GM19467 (cell line): ENCODE results near the gene VWC2.

Experiments
- ATAC-seq: cut with Tn5 transposase; IDR thresholded peaks from one replicate; pipeline ENCODE4 v1.9.1; 2021; ENCODE audit warnings: mild to moderate bottlenecking, moderate library complexity; ENCODE audit not compliant: unreplicated experiment

The VWC2 gene

DNA sequence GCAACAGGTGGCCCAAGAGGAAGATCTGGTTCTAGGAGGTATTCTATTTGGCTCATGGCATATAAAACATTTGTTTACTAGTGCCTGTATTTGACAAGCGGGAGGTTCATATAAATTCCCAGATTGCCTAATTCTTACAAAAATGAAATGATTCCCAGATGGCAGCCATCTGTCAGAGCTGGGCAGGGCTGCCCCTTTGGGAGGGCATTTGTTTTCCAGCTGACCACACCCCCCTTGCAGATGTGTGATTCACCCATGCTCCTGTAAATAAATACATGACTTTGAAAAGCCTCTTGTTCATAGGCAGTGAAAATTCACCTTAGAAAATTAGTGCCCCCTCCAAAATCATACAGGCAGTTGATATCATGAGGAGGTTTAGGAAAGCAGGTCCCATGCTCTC, 8.6 kb downstream of the VWC2 start:
- ATAC-seq, result no peak

DNA sequence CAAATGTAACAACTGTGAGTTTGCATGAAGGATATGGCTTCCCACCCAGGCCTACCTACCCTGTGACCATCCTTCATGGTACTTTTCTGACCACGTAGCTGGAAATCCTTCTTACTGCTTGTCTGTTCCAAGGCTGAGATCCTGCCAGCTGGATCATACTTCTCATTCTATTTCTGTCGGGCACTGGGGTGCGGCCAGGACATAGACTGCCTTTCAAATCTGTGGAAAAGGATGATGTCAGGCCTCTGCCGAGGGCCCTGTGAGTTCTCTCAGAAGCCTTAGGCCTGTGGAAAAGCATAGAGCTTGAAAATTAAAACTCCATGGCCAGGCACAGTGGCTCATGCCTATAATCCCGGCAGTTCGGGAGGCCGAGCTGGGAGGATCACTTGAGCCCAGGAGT, 10.0 kb downstream of the VWC2 start:
- no peak for ATAC-seq

DNA sequence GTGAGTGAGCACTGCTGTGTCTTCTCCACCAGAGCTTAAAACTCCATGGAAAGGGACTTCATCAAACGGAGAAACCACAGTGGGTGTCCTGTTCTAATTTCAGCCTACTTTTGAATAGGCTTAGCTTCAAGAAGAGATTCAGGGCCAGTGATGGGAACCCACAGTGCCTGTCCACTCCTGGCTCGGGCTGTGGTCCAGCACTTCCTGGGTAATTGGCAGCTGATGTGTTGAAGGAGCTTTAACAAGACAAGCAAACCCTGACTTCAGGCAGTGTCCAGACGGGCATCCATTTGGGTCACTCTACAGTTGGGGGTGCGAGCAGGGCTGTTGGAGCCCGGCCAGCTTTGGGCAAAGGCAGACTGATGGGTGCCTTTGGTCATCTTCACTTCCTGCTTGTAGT, 14.5 kb downstream of the VWC2 start:
- ATAC-seq, result no peak

DNA sequence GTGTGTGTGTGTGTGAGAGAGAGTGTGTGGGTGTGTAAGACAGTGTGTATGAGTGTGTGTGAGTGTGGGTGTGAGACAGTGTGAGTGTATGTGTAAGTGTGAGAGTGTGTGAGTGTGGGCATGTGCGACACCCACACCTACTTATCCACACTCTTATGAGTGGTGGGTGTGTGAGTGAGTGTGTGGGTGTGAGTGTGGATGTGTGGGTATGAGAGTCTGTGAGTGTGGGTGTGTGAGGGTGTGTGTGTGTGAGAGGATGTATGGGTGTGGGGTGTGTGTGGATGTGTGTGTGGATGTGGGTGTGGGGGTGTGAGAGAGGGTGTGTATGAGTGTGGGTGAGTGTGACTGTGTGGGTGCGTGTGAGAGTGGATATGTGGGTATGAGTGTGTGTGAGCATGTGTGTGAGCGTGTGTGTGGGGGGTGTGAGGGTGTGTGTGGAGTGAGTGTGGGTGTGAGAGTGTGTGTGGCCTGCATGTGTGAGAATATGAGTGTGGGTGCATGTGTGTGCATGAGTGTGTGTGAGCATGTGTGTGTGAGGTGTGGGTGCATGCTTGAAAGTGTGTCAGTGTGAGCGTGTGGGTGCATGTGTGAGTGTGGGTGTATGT, 15.1 kb downstream of the VWC2 start:
- no peak for ATAC-seq

GRCh38 chr7:49789736-49790135, 16.3 kb downstream of the VWC2 start:
- no peak for ATAC-seq

- ATAC-seq, result no peak
These were observed 16.8 kb downstream of the VWC2 start for GRCh38 chr7:49790209-49790608.

GRCh38 chr7:49791088-49791741, 17.8 kb downstream of the VWC2 start:
- ATAC-seq, result peak; percentile 72

DNA sequence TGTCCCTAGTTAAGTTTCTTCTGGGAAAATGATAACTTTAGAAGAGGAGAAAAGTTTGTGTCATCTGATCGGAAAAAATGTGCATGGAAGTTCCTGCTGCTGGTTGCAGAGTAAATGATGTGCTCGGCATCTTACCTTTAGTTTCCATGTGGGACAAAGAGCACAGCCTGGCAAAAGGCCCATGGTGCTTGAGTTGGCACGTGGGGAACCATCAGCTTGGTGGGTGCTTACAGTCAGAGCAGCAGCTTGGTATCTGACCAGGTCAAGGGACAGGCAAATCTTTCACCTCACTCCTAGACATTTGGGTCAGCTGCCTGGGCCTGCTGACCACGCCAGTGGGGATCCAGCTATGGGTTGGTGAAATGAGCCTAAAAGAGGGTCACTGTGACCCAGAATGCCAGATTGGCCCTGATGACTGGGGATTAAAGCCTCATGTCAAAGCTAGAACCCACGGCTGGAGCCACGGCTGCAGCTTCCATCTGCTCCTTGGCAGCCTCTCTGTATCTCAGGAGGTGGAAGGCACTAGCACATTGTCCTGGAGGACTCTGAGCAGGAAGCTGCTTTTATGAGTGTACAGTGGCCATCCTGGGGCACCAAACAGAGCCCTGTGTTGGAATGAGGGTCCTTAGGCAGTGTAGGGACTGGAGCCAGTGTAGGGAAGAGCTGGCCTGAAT, 24.7 kb downstream of the VWC2 start:
- ATAC-seq, result no peak

GRCh38 chr7:49800031-49800430, 26.6 kb downstream of the VWC2 start:
- ATAC-seq, result no peak

DNA sequence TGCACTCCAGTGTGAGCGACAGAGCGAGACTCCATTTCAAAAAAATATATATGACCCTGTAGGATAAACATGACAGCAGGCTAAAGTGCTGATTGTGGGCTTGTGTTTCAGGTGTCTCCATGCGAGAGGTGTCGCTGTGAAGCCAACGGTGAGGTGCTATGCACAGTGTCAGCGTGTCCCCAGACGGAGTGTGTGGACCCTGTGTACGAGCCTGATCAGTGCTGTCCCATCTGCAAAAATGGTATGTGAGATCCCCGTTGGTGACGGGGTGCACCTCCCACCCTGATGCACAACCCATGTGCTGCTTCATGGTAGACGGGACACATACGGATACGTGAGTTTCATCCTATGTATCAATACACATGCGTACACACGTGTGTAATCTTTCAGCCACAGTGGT, 29.2 kb downstream of the VWC2 start:
- no peak for ATAC-seq

DNA sequence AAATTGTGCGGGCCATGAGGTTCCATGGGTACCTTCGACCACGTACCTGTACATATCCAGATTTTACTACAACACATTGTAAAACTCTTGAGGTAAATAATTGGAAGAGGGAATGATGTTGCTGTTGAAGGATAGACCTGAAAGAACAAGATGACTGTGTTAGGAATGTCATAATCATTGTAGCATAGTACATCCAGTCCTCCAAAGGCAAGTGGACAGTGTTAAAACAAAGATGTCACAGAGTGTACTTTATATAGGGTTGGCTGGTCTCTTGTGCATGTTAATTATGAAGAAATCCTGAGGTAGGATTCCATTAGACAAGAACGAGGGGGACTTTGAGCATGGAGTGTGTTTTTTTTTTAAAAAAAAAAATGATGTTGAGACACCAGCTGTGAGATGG, 30.4 kb downstream of the VWC2 start:
- no peak for ATAC-seq

DNA sequence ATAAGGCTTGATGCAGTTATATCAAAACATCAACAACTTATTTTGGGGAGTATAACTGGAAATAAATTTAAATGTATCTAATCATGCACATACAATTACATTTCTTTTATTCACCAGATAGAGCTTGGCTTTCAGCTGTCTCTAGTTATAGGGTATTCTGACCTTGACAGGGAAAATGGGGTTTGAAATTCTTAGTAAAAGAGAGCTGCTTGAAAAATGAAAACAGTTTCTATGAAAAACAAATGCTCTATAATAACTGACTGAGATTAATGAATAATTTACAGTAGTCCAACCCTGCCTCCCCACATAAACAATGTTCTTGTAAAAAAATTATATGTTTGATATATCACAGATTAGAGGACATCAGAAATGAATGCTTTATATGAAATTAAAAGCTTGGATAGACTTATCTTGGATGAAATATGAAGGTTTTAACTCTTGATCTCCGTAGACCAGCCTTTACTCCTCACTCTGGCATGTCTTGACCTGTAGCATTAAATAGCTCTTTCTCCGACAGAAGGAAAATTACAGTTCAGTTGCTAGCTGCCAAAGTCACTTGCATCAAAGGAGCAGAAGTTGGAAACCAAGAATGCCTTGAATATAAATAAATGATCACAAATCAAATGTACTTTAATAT, 32.1 kb downstream of the VWC2 start:
- no peak for ATAC-seq

DNA sequence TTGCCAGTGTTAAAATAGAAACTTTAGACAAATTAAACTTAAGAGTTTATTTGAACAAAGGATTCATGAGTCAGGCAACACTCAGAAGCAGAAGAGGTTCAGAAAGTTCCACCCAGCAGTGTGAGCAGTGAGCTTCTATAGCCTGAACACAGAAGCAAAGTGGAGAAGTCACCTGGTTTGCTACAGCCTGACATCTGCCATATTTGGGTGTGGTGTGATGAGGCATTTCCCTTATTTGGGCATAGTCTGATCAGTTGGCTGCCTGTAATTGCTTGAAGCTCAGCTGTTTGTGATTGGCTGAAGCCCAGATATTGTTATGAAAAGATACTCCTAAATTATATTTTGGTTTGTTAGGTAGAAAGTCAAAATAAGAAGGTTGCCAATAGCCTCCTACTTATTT, 39.1 kb downstream of the VWC2 start:
- no peak for ATAC-seq

GRCh38 chr7:49817279-49817678, 43.8 kb downstream of the VWC2 start:
- no peak for ATAC-seq

- no peak for ATAC-seq
These were observed 47.7 kb downstream of the VWC2 start for GRCh38 chr7:49821181-49821580.

- no peak for ATAC-seq
These were observed 49.4 kb downstream of the VWC2 start for GRCh38 chr7:49822856-49823255.

DNA sequence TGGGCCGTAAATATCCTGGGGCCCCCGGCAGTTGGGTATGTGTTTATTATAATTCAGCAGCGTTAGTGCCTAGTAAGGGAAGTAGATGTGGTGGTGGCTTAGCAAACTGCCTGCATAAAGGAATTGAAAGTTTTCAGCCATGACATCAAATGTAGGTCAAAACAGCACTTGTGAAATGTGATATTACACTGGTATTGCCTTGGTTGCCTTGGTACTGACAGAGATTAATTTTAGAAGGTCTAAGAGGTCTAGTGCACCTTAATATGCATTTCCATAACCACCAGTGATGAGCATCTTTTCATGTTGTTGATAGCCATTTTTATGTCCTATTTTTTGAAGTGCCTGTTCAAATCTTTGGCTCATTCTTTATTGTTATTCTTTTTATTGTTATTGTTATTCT, 50.1 kb downstream of the VWC2 start:
- no peak for ATAC-seq

- ATAC-seq, result no peak
These were observed 66.6 kb downstream of the VWC2 start for GRCh38 chr7:49839863-49840645.

DNA sequence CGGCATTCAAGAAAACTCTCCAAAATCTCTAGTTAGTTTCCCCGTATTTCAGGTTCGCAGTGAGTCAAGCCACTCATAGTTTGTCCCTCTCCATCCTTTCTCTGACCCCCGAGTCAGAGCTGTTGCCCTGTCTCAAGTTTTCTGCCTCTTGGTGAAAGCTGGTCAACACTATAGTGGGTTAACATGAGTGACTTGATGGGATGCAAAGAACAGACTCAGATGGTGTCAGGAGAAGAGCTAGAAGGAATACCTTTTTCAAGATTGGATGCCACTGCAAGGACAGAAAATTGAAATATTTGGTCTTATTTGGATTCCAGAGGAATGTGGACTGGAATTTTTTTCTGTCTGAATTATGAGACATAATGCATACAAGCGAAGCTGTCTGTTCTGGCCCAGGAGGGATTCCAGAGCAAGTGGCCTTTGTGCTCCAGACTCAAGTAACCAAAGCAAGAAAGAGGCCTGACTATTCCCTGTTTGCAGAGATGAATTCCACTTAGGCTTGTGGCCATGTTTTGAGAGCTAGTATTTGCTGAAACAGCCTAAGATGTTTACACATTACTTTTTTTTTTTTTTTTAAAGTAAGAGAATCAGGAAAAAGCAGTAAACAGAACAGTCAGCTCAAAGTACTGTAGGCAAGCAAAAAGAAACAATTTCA, 67.4 kb downstream of the VWC2 start:
- ATAC-seq, result no peak

DNA sequence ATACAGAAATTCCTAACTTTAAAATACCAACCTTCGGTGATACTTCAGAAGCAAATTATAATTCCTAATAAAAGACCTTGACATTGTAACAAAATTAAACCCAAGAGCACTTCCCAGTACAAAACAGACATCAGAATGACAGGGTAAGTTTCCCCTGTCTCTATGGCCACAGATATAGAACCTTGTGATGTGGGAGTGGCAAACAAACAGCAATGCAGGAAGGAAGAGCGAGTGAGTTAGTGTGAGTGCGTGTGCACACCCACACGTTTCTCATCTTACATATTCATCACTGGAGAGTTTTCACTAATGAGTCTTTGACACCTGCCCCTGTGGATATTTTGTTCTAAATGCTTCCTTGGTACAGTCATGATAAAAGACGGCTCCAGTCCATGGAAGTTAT, 72.2 kb downstream of the VWC2 start:
- no peak for ATAC-seq
